Rectal smooth muscle tissue (tissue), 1 donor: ENCODE results near the gene RAPGEF4.

Experiments used
- H3K27ac ChIP-seq: one replicate; pipeline ENCODE4 v1.7.0; 2013; ENCODE audit warnings: low read depth, low read length, inconsistent platforms
- H3K27me3 ChIP-seq: one replicate; pipeline ENCODE4 v1.7.0; 2013; ENCODE audit warnings: low read length; ENCODE audit not compliant: control insufficient read depth, insufficient read depth
- H3K36me3 ChIP-seq: one replicate; pipeline ENCODE4 v1.7.0; 2013; ENCODE audit warnings: low read length; ENCODE audit not compliant: control insufficient read depth, insufficient read depth
- H3K4me1 ChIP-seq: one replicate; pipeline ENCODE4 v1.7.0; 2013; ENCODE audit warnings: low read length; ENCODE audit not compliant: control insufficient read depth, insufficient read depth
- H3K4me3 ChIP-seq: one replicate; pipeline ENCODE4 v1.7.0; 2013; ENCODE audit warnings: low read length
- H3K9ac ChIP-seq: one replicate; pipeline ENCODE4 v1.7.0; 2013; ENCODE audit warnings: low read length

The RAPGEF4 gene

DNA sequence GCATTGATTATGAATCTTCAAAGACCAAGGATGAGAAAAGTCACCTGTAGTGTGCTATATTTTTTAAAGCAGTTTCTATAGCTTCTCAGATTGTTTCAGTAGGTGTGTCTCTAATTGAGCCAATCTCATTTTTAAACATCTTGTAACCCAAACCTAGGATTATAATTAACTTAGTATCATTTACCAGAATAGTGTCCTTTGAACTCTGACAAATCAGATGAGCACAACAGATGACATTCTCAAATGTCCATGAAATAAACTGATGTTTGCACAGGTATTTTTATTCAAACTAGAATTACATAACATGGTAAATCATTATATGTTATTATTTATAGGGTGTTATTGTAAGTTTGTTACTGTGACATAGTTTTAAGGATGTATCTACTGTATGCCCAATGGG, 213.9 kb downstream of the RAPGEF4 start:
- no peak overlapping the region for H3K27ac ChIP-seq
- no peaks in the 10 kb centered on the region for H3K27me3 ChIP-seq
- no peaks in the 10 kb centered on the region for H3K4me1 ChIP-seq
- H3K36me3 ChIP-seq: no peaks in the 10 kb centered on the region
- H3K9ac ChIP-seq: no peak overlapping the region
- no peak overlapping the region for H3K4me3 ChIP-seq

DNA sequence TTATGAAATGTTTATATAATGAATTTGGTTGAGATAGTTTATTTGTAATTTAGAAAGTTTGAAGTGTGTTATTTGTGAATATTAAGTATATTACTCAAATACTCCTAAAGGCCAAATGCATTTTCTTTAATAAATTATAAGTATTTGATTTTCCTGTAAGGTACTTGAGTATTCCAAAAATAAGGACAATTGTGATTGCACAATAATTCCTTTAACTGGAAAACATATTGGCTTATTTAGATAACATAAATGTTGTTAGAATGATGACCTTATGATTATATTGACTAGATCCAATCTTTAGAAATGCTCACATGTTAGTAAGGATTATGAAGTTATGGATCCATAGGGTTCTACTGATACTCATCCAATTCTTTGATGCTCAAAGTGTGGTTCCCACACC, 214.9 kb downstream of the RAPGEF4 start:
- Histone ChIP-seq H3K27ac (no peak overlapping the region), H3K9ac (no peak overlapping the region), H3K4me1 (no peaks in the 10 kb centered on the region), H3K27me3 (no peaks in the 10 kb centered on the region), H3K36me3 (no peaks in the 10 kb centered on the region), H3K4me3 (no peak overlapping the region)

DNA sequence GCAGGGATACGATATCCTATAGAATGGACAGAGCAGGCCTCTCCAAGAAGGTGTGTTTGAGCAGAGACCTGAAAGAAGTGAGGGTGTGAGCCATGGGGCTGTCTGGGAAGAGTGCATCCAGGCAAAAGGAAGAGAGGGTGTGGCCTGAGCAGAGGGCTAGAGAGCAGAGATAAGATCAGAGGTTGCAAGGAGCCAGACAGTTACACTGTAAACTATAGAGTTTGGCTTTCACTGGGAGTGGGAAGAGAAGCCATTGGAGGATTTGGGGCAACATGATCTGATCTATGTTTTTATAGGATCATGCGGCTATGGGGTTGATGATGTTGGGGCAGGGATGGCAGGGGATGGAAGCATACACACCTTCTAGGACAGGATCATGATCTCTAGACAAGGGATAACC, 215.9 kb downstream of the RAPGEF4 start:
- Histone ChIP-seq H3K9ac (no peak overlapping the region), H3K27ac (no peak overlapping the region), H3K36me3 (no peaks in the 10 kb centered on the region), H3K4me3 (no peak overlapping the region), H3K4me1 (no peaks in the 10 kb centered on the region), H3K27me3 (no peaks in the 10 kb centered on the region)

DNA sequence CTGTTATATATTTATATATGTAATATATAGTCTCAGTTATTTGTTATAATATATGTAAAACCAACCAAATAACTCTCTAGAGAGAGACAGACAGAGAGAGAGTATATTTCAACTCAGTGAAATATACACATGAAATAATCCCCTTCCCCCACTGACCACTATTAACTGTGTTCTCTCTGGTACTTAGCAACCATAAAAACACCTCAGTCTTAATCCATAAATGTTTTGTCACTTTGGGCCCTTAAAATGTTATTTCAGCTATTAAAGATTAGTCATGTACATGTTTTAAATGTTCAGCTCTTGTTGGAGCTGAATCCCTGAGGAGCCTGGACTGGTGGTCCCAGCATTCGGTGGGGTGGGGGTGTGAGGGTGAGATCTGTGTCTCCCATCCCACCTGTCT, 217.8 kb downstream of the RAPGEF4 start:
- Histone ChIP-seq H3K4me3 (no peak overlapping the region), H3K9ac (no peak overlapping the region), H3K36me3 (no peaks in the 10 kb centered on the region), H3K27me3 (no peaks in the 10 kb centered on the region), H3K4me1 (no peaks in the 10 kb centered on the region), H3K27ac (no peak overlapping the region)

DNA sequence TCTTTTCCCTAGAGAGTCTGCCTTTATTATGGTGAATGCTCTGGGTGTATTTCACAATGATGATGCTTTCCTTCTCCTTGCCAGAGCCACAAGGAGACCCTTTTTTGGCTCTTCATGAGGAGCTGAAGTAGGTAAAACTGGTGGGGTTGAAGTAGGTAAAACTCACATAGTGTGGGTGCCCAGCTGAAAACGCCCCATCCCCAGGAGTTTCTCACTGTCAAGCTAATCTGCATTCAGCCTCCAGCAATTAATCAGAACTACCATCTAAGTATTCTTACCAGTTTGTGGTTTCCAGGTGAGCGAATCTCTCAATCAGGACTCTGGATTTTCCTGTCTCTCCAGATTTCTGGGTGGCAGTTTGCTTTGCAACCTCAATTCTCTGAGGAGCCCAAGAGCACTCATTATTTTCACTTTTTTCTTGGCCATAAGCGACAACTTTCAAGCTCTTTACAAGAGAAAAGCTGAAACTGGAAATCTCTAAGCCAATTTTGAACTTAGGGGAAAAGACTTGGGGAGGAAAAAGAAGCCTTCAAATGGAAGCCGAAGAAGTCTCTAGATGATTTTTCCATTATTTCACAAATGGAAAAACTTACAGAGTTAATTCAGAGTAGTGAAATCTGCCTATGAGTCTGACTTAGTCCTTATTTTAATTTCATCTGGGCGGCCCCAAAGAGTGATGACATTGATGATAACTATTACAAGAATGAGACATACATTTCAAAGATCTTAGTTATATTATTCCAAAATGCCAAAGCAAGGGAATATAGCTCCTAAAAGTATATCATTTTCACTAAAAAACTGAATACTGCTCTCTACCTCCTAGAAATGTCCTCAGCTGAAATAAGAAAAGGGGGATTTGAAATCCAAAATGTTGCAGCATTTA, 218.6 kb downstream of the RAPGEF4 start:
- H3K27ac ChIP-seq: no peak overlapping the region

DNA sequence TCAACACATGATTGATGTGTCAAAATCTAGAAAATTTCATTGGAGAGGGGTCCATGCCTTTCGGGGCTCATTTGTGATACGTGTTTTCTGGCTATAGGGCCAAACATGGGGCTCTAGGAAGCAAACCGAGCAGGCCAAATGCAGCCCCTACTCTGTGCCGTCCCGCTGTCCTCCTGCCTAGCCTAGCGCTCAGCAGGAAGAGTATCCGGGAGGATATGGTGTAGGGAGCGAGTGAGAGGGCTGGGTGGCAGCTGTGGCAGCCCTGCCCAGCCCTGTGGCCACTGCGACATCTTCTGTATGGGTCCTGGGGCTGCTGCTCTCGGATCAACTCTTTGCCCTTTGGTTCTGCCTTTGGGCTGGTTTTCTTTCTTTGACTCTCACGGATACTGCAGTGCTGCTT, 219.9 kb downstream of the RAPGEF4 start:
- Histone ChIP-seq H3K27me3 (no peaks in the 10 kb centered on the region), H3K36me3 (no peaks in the 10 kb centered on the region), H3K4me1 (no peaks in the 10 kb centered on the region), H3K27ac (no peak overlapping the region), H3K4me3 (no peak overlapping the region), H3K9ac (no peak overlapping the region)

More for the DNA sequence above, 218.6 kb downstream of the RAPGEF4 start:
- H3K4me3 ChIP-seq: no peak overlapping the region
- H3K27me3 ChIP-seq: no peaks in the 10 kb centered on the region
- H3K9ac ChIP-seq: no peak overlapping the region
- H3K4me1 ChIP-seq: no peaks in the 10 kb centered on the region
- H3K36me3 ChIP-seq: no peaks in the 10 kb centered on the region

DNA sequence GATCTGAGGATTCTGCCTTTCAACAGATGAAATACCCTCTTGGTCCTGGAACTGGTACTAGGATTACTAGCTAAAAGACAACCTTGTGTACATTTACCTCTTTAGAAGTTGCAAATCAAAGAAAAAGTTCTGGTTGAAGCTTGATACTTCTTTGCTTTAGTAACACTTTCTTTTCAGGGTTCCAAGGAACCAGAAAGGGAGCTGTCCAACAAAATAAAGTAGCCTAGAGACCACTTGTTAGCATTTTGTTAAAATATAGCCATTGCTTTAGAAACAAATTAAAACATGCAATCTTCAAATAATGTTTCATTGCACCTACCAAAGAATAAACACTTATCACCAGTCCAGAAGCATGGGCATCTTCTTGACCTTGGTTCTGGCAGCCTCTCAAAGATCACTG, 222.1 kb downstream of the RAPGEF4 start:
- H3K9ac ChIP-seq: no peak overlapping the region
- no peaks in the 10 kb centered on the region for H3K36me3 ChIP-seq
- no peak overlapping the region for H3K27ac ChIP-seq
- H3K4me3 ChIP-seq: no peak overlapping the region
- no peaks in the 10 kb centered on the region for H3K4me1 ChIP-seq
- H3K27me3 ChIP-seq: no peaks in the 10 kb centered on the region

DNA sequence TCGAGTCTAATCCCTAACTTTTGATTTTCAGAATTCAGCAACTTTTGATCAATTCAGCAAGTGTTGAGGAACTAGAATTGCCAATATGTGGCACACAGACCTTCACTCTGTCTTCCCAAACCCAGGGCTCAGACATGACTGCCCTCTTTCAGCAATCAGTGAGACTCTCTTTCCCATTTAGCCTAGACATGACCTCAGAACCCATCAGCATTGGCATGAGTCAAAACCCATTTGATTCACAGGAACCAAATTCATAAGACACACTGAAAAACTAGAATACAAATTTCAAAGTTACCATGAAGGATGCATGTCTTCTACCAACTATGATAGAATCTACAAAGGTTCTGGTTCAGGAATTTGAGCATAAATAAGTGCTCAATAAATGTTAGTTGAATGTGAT, 226.4 kb downstream of the RAPGEF4 start:
- no peaks in the 10 kb centered on the region for H3K4me1 ChIP-seq

DNA sequence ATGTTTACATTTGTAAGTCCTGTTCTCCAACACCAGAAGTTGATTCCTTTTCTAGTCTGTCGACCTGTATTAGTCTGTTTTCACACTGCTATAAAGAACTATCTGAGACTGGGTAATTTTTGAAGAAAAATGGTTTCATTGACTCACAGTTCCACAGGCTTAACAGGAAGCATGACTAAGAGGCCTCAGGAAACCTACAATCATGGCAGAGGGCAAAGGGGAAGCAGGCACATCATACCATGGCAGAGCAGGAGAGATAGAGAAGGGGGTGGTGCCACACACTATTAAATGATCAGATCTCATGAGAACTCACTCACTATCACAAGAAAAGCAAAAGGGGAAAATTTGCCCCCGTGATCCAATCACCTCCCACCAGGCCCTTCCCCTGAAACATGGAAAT, 227.2 kb downstream of the RAPGEF4 start:
- Histone ChIP-seq H3K27ac (no peak overlapping the region), H3K36me3 (no peaks in the 10 kb centered on the region)

More for the DNA sequence above, 226.4 kb downstream of the RAPGEF4 start:
- Histone ChIP-seq H3K9ac (no peak overlapping the region), H3K4me3 (no peak overlapping the region), H3K27me3 (no peaks in the 10 kb centered on the region), H3K36me3 (no peaks in the 10 kb centered on the region), H3K27ac (no peak overlapping the region)

DNA sequence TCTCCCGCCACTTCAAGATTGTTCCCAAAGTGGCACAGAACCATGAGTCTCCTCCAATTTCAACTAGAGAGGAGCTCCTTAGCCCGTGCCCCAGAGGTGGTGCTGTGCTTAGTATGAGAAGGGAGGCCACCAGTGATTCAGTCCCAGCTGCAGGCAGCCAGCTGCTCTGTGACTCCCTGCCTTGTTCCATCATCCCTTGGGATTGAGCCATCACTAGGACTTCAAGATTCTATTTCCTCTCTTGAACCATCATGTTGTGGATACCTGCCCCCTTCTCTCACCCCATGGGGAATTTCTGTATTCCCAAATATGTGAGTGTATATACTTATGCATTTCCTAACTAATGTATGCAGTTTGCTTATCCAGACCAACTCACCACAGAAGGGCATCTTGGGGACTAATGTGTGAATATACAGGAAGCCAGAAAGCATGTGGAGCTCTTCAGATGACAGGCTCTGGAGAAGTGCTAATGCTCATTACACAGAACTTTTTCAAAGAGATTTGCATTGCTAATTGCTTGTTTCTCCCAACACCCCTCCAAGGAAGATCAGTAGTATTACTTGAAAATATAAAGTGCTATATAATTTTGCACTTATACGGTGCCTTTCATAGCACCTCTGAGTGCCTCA, 229.0 kb downstream of the RAPGEF4 start:
- no peak overlapping the region for H3K9ac ChIP-seq
- H3K27ac ChIP-seq: no peak overlapping the region
- H3K27me3 ChIP-seq: no peaks in the 10 kb centered on the region
- H3K4me1 ChIP-seq: no peaks in the 10 kb centered on the region
- H3K4me3 ChIP-seq: no peak overlapping the region
- H3K36me3 ChIP-seq: no peaks in the 10 kb centered on the region

More for the DNA sequence above, 227.2 kb downstream of the RAPGEF4 start:
- H3K4me1 ChIP-seq: no peaks in the 10 kb centered on the region
- H3K27me3 ChIP-seq: no peaks in the 10 kb centered on the region
- H3K9ac ChIP-seq: no peak overlapping the region
- no peak overlapping the region for H3K4me3 ChIP-seq

DNA sequence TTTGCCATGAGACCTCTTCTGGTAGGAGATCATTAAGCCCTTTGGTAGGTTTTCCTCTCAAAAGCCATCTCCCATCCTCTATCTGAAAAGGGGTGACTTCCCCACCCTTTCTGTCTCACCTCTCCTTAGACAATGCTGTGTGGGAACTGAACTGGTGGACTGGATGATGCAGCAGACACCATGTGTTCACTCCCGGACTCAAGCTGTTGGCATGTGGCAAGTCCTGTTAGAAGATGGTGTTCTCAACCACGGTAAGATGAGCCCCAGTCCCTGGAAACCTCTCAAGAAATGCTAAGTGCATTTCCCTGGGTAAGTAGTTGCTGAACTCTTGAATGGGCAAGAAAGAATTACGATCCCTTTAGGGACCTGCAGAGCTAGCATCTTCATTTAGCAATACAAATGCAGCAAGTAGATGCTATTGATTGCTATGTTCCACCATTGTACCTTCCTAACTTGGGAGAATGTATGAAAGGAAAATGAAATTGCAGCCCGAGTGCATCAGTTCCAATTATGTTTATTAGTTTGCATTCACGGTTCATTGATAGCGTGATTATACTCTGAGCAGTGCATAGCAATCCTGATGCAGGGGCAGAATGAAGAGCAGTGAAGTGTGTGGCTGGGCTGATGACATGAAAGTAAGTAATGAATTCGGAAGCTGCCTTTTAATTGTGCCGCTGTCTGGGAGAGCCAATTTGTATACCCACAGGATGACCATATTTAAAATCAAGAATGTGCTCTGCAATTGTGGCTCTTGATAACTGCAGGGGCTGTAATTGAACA, 230.0 kb downstream of the RAPGEF4 start:
- Histone ChIP-seq H3K36me3 (no peaks in the 10 kb centered on the region), H3K27me3 (no peaks in the 10 kb centered on the region), H3K4me1 (no peaks in the 10 kb centered on the region), H3K9ac (no peak overlapping the region), H3K27ac (no peak overlapping the region), H3K4me3 (no peak overlapping the region)
